AG09319 (cell line): ENCODE data around the gene TRRAP.
"Not testable (repeated sequence)": the region's sequence is repeated elsewhere in the genome, so short reads cannot be mapped to it uniquely, and the experiment has no call there.

Experiments
- DNase-seq: peaks from one replicate; pipeline ENCODE4 v3.0.0-alpha.2; 2010; ENCODE audit warnings: low read depth; ENCODE audit errors: extremely low read depth
- TF ChIP-seq, protein P1 (sequence below): IDR thresholded peaks from 2 replicates; pipeline ENCODE4 v1.5.1; 2011; ENCODE audit warnings: low read depth, mild to moderate bottlenecking, inconsistent platforms, low read length, moderate library complexity

TRRAP gene

GRCh38 chr7:98866765-98867164 lies 11.6 kb upstream of the TRRAP start:
- DNase-seq, result no peak

GRCh38 chr7:98868450-98868849 lies 9.9 kb upstream of the TRRAP start:
- DNase-seq, result no peak
- TF ChIP-seq, protein P1, sequence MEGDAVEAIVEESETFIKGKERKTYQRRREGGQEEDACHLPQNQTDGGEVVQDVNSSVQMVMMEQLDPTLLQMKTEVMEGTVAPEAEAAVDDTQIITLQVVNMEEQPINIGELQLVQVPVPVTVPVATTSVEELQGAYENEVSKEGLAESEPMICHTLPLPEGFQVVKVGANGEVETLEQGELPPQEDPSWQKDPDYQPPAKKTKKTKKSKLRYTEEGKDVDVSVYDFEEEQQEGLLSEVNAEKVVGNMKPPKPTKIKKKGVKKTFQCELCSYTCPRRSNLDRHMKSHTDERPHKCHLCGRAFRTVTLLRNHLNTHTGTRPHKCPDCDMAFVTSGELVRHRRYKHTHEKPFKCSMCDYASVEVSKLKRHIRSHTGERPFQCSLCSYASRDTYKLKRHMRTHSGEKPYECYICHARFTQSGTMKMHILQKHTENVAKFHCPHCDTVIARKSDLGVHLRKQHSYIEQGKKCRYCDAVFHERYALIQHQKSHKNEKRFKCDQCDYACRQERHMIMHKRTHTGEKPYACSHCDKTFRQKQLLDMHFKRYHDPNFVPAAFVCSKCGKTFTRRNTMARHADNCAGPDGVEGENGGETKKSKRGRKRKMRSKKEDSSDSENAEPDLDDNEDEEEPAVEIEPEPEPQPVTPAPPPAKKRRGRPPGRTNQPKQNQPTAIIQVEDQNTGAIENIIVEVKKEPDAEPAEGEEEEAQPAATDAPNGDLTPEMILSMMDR, result no peak

More at GRCh38 chr7:98866765-98867164, 11.6 kb upstream of the TRRAP start:
- TF ChIP-seq, protein P1, result no peak

DNA sequence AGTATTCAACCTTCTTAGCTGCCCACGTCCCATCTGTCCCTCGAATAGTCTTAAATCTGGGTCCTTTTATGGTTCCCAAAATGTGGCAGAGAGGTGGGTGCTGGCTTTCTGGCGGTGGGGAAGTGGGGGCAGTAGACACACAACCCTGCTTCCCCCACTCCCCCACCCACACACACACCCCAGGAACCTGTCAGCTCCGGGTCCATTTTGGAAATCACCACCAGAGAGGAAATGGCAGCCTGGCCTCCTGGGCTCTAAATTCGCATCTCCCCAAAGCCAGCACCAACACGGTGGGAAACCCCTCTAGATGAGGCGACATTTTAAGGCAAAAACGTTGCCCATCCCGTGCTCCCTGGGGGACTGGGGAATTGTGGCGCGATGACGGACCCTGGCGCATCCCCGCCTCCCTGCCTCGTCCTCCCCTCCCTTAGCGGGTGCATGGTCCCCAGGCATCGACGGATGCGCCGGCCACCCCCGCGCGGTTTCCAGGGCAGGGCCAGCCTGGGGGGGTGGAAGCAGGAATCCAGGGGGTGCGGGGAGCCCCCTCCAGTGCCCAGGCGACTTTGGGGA lies 9.2 kb upstream of the TRRAP start:
- no peak for DNase-seq
- TF ChIP-seq, protein P1, result no peak

GRCh38 chr7:98869597-98870120 lies 8.7 kb upstream of the TRRAP start, which contains the start of gene TMEM130:
TMEM130 (minus strand) TSS chr7:98870014; CDS start chr7:98869861, 153 bp downstream.
- no peak for DNase-seq

DNA sequence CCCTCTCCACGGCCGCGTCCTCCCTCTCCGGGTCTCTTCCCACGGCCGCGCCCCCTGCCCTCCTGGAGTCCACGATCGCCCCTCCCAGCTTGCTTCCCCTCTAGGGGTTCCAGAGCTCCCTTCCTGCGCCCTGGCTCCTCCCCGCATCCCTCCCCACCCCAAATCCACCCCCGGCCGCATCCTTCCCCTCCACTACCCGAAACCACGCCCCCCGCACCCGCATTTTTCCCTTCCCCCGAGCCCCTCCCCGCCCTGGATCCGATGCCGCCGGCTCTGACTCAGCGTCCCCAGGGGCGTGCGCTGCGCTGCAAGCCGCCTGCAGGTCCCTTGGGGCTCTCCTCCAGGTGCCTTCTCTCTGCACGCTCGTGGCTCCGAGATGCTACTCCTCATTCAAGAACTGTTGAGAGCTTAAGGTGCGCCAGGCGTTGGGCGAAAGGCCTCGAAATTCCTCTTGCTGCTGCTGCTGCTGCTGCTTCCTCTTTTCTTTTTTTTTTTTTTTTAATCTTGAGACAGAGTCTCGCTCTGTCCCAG lies 8.1 kb upstream of the TRRAP start:
- no peak for DNase-seq
- TF ChIP-seq, protein P1, result no peak

More at GRCh38 chr7:98869597-98870120, 8.7 kb upstream of the TRRAP start, which contains the start of gene TMEM130:
- TF ChIP-seq, protein P1, result no peak

- TF ChIP-seq, protein P1, result no peak
- no peak for DNase-seq
Observed at GRCh38 chr7:98870807-98871491, 7.4 kb upstream of the TRRAP start.

DNA sequence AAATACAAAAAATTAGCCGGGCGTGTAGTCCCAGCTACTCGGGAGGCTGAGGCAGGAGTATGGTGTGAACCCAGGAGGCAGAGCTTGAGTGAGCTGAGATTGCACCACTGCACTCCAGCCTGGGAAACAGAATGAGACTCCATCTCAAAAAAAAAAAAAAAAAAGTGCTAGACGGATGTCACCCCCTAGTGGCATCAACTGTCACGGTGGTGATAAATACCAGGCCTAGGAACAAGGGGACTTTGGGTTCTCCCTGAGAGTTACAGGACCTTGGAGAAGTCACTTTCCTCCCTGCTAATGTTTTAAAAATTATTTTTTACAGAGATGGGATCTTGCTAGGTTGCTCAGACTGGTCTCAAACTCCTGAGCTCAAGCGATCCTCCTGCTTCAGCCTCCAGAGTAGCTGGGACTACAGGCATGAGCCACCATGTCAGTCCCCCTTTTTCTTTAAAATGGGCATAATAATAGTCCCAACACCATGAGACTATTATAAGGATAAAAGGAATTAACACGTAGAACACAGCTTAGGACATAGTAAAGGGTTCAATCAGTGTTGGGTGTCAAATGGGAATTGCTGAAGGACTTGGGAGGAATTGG lies 5.9 kb upstream of the TRRAP start:
- TF ChIP-seq, protein P1, result peak; percentile 15
- no peak for DNase-seq

DNA sequence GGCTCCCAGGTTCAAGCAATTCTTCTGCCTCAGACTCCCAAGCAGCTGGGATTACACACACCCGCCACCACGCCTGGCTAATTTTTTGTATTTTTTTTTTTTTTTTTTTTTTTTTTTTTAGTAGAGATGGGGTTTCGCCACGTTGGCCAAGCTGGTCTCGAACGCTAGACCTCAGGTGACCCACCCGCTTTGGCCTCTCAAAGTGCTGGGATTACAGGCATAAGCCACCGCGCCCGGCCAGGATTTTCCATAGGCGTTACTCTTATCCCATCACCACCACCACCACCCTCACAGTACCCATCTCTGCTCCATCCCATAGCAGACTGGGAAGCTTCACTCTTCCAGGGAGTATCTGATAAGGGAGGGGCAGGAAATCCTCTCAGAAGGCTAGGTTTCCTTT lies 4.7 kb upstream of the TRRAP start:
- DNase-seq, result not testable (repeated sequence)
